Fibroblast of peridontal ligament (primary cell): ENCODE data around the gene CHST11.
"Not testable (repeated sequence)": the region's sequence is repeated elsewhere in the genome, so short reads cannot be mapped to it uniquely, and the experiment has no call there.

Experiments used
- DNase-seq: peaks from one replicate; pipeline ENCODE4 v3.0.0-alpha.2; 2010; ENCODE audit errors: extremely low read depth

CHST11 gene

DNA sequence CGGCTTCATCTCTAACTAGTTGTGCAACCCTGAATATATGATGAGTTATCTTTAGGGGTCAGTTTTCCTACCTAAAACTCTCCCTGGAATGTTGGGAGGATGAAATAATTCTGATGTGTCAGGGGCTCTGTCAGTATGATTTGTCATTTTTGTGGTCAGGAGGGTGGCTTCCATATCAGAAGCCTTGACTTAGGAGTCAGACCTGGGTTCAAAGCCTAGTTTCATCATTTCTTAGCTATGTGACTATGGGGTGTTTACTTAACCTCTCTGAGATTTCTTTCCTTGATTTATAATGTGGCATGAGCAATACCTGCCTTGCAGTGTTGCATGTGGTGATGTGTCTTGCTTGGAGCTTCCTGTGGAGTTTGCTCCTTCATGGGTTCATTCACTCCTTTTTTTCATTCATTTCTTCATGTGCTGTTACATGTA lies 146.8 kb downstream of the CHST11 start:
- no peak for DNase-seq

DNA sequence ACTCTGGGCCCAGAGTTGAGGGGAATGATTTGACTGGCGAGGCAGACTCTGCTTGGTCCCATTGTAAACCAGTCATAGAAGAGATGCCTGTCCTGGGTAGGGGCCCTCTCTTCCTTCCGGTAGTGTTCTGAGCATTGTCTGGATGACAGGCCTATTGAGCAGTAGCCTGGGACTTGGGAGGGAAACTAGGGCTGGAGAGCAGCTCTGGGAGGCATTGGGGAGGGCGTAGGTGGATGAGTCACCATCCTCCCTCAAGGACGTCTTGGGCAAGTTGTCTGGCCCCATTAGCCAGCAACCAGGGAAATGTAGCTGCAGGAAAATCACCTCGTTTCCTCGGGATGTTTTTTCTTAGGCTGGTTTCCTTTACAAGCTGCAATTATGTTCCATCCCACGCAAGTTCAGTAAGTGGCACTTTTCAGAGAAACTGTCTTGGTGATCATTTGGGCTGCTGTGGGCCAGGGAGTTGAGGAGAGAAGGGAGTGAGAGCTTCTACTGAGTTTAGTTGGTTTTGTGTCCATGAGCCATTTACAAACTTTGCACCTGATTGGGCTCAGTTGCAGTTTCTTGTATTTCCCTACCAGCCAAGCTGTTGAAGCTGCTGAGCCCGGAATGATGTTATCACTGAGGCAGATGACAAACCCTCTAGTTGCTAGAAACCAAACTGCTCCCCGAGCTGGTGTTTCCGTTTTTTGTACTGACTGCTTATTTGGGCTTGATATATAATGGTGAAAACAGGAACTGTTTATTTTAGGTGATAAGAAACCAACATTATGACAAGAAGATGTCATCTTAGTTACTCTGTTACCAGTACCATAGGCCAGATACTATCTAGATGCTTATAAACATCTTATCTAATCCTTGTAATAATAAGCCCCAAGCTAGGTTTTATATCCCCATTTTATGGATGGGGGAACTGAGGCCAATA lies 147.6 kb downstream of the CHST11 start:
- peak; percentile 92 for DNase-seq

DNA sequence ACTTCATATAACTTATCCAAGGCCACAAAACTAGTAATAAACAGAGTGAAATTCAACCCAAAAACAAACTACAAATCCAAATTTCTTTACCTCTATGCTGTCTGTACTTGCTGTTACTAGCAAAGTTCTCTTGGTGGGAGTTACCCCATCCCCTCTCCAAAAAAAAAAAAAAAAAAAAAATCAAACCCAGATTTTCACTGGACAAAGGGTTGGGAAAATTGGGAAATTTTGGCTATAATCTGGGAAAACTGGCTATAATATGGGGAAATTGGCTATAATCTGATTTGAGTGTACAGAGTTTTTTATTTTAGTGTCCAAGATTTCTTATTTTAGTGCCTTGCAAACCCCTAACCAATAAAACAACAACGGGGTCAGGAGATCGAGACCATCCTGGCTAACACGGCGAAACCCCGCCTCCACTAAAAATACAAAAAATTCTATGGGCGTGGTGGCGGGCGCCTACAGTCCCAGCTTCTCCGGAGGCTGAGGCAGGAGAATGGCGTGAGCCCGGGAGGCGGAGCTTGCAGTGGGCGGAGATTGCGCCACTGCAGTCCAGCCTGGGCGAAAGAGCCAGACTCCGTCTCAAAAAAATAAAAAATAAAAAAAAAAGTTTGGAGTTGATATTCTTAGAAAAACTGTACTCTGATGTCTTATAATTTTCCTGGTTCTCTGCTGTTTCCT lies 148.4 kb downstream of the CHST11 start:
- no peak for DNase-seq

DNA sequence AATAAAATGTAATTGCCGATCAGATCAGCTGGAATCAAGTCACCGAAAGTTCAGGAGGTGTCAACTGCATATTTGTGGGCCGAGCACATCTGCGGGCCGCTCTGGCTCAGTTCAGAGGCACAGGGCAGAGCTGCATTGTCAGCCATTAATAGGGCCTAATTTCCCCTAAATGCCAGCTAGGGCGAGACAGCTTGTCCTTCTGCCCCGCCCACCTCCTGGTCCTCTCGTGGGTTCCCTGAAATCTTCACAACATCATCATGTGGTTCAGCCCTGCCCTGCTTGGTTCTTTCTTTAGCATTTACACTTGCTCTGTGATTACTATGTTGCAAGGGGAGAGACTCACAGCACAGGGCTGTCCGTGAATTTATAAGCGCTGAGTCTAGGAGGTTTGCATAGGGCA lies 148.9 kb downstream of the CHST11 start:
- peak; percentile 70 for DNase-seq

DNA sequence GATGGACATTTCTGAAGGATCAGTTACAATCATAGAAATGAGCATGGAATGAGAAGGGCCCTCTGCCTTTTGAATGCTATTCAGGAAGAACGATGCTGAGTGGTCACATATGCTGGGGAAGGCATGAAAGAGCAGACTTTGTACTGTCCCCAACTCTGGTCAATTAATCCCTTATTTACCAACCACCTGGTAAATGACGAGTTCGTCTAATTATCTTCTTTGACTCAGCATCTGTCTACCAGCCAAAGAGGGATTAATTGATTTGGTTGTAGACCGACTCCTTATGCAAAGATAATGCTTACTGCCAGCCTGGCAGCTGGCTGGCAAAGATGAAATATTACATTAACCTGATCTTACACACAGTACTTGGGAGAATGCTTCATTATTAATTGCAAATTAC lies 152.2 kb downstream of the CHST11 start:
- no peak for DNase-seq

DNA sequence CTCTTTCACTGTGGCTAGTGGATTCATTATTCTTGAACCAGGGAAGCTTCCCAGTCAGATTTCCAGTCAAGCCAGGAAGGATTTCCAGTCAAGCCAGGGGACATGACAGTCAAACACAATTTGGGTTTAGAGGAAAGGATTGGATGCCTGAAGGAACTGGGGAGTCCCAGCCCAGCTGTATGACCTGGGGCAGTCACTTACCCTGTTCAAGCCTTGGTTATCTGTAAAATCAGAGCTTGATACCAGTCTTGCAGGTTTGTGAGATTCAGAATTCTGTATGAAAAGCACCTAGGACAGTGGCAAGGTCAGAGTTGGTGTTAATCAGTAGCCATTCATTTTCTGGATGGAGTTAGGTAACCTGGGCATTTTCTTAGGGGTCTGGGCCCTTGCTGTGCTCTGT lies 152.7 kb downstream of the CHST11 start:
- no peak for DNase-seq

DNA sequence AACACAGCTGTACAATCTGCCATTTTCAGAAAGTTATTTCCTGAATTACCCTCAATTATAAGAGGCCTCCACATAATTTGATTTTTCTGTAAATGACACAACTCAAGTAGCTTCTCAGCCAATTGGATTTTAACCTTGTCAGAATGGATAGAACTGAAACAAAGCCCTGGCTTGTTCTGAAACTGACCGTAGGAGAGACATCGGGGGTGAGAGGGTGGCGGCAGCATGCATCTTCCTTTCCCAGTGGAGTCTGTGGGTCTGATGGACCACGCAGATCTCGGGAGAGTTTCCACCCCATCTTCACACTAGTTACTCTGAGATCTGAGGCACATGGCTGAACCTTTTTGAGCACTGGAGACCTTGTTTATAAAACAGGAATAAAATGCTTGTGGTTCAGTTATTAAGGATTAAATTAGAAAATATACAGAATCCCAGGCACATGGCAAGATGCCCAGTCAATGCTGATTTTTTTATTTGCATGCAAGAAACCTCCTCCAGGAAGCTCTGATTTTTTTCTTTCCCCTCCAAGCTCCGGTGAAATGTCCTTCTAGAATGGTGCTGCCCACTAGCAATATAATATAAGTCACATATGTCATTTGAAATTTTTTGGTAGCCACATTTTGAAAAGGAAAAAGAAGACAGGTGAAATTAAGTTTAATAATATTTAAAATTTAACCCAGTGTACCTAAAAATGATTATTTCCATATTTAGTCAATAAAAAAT lies 153.9 kb downstream of the CHST11 start:
- DNase-seq: no peak

DNA sequence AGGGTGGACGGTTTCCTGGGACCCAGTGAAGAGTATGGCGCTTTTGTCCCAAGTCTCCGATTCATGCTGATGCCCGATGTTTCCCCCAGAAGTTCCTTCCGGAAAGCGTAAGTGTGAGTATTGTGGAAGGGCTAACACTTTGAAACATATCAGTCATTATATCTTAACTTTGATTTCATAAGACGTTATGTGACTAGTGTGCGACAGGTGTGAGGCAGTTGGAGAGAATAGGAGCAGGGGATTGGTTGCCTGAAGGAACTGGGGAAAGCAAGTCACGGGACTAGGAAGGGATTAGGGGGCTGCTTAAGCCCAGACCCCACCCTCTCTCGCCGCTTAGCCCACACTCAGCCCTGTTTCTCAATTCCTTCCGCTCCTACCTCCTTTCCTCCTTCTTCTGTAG lies 154.9 kb downstream of the CHST11 start:
- no peak for DNase-seq

DNA sequence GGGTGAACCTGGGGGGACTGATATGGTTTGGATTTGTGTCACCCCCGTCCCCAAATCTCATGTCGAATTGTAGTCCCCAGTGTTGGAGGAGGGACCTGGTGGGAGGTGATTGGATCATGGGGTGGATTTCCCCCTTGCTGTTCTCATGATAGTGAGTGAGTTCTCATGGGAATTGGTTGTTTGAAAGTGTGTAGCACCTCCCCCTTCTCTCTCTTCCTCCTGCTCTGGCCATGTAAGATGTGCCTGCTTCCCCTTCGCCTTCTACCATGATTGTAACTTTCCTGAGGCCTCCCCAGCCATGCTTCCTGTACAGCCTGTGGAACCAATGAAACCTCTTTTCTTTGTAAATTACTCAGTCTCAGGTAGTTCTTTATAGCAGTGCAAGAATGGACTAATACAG lies 156.6 kb downstream of the CHST11 start:
- not testable (repeated sequence) for DNase-seq

DNA sequence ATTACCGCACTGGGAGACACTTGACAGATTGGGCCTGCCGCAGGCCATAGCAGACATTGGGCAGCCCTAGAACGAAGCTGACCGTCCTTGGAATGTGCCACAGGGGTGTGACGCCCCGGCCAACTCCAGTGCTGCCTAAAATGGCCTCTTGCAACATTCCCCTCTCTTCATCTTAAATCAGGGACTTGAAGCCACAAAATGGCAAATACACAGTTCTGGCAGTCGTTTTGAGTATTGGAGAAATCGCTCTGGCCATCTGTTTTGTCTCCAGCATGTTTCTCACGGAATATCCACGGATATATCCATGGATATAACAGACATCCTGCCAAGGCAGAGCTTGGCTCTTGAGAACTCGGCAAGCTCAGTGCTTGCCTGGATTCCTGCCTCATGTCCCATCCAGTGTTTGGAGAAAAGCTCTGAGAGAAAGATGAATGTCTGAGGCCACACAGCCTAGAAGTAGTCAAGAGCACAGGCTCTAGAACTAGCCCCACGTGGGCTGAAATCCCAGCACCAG lies 158.4 kb downstream of the CHST11 start:
- peak; percentile 22 for DNase-seq

DNA sequence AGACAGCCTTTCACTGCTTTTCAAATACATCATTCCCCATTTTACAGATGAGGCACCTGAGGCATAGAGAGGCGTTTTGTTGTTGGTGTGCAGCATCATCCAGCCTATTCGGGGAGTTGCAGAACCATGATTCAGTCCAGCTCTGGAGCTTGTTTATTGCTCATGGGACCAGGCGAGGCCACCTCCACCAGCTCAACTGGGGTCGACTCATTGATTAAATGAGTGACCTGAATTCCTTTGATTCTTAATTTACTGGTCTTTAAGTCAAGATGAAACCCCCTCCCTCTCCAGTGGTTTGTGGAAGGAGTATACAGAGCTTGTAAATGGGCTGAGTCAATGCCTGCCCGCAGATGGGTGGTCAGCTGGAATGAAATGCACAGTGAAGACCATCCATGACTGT lies 161.9 kb downstream of the CHST11 start:
- DNase-seq: no peak

DNA sequence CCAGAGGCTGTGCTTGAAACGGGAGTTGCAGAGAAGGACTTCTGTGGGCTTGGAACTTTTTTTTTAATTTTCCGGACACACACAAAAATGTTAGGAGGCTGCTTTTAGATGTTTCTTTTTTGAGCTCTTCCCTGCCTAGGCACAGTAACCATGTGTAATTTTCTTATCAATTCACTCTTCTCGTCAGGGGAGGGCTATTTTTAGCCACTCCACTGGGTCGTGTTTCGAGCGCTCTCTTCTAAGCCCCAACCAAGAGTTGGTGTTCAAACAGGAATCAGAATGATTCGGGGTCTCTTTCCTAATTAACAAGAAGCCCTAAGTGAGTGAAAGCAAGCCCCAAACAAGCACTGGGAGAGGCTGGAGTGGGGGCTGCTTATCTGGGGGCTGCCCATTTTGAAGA lies 162.6 kb downstream of the CHST11 start:
- no peak for DNase-seq

DNA sequence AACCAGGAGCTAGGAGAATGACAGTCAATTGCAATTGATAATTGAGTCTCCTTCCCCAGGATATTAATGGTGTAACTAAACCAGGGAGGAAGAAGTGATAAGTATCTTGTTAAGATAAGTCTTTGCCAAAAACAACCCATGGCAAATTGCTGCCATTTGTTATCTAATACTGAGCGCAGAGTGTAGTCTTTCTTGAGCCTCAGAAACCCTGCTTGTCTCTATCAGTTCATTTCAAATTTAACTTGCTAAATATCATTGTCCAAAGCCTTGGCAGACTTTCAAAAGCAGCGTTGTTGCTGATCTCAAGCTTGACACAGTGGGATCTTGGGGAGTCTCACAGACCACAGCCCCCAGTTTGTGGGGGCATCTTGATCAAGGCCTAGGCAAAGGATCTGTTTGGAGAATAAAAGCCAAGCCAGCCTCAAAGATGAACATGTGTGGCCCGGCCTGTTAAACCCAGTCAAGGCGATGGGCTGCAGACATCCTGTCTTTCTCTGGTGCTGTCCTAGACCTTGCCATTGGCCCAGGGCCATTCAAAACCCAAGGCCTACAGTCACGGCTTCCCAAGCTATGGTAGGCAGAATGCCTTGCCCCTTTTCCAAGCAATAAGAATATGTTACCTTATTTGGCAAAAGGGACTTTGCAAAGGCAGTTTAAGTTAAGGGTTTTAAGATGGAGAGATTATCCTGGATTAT lies 164.2 kb downstream of the CHST11 start:
- no peak for DNase-seq

DNA sequence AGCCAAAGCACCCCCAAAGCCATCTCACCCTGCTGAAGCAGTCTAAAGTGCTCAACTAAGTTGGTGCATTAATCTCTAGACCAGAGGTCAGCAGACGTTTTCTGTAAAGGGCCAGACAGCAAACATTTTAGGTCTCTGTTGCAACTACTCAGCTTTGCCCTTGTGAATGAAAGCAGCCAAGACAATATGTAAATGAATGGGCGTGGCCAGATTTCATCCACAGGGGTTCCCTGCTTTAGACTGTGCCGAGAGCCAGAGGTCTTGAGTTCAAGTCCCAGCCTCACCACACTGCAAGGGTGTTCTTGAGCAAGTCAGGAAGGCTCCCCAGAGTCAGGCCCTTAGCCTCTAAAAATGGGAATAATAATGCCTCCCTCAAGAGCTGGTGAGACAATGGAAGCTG lies 166.2 kb downstream of the CHST11 start:
- DNase-seq: no peak

DNA sequence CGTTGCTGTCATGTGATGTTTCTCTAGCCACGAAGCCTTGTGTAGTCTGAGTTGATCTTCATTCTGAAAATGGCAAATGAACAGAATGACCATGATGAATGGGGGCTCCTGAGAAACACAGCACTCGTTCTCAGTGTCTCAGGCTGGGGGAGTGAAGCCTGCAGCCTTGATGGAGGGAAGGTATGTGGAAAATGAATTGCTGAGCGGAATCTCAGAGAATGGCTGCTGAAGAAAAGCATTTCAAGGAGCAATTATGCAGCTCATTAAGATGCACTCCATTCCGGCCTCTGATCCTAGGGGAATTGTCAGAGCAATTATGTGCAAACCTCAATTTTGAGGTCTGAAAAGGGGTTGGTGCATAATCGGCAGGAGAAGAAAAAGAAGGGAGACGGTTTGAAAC lies 167.1 kb downstream of the CHST11 start:
- DNase-seq: no peak

DNA sequence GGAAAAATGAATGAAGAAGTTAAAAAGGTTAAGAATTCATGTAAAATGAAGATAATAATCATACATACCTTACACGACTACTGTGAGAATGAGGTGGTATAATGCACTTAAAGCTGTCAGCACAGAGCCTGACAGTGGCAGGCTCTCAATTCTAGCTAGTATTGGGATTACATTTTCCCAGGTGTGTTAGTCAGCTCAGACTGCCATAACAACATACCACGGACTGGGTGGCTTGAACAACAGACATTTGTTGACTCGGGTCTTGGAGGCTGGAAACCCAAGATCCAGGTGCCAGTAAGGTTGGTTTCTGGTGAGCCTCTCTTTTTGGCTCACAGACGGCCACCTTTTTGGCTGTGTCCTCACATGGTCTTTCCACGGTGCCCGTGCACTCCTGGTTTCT lies 167.8 kb downstream of the CHST11 start:
- DNase-seq: no peak

DNA sequence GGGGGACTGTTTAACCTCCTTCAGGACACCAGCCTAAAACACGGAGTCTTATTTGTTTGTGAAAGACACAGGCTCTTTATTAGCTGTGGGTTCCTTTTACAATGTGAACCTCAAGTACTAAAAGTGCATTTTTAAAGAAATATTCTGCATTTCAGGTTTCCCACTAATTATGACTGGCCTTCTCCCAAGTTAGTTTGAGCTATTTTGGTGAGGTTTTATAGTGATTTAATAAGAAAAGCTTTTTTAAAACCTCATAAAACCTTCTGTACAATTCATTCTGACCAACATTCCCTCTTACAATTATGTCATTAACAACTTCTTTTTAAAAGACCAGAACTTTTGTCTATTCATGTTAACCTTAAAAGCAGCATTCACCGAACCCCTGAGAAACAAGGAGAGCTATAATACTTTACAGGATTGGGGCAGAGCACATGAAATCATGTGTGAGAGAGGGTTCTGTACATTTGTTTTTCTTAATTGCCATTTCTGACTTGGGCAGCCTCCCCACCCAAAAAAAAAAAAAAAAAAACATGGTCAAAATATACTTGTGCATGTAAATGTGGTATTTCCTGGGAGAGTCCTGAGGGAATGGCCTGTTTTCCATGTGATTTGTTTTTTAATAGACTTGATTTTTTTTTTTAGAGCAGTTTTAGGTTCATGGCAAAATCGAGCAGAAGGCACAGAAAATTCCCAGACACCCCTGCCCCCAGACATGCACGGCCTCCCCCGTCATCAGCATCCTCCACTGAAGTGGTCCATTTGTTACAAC lies 169.5 kb downstream of the CHST11 start:
- peak; percentile 17 for DNase-seq

DNA sequence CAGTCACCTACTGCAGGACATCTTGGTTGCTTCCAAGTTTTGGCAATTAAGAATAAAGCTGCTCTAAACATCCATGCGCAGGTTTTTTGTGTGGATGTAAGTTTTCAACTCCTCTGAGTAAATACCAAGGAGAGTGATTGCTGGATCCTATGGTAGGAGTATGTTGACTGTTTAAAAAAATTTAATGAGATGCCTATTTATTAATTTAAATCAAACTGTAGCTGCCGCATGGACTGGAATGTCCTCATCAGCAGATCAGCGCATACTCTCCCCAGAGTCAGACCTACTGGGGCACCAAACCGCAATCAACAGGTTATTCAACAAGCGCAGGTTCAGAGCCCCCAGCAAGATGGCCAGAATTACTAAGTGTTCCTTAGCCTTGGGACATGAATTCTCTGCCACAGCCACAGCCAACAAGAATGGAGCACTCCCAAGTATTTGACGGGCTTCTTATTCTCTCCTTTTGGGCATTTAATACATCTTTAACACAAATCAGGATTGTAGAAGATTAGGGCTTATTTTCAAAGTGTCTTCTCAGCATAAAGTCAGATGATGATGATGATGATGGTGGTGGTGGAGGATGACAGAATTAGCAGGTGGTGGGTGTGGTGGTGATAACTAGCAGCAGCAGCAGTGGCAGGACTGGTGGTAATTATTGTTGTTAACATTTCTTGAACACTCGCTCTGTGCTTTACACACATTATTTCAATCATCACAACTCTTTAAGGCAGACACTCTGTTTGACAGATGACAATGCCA lies 170.7 kb downstream of the CHST11 start:
- no peak for DNase-seq

DNA sequence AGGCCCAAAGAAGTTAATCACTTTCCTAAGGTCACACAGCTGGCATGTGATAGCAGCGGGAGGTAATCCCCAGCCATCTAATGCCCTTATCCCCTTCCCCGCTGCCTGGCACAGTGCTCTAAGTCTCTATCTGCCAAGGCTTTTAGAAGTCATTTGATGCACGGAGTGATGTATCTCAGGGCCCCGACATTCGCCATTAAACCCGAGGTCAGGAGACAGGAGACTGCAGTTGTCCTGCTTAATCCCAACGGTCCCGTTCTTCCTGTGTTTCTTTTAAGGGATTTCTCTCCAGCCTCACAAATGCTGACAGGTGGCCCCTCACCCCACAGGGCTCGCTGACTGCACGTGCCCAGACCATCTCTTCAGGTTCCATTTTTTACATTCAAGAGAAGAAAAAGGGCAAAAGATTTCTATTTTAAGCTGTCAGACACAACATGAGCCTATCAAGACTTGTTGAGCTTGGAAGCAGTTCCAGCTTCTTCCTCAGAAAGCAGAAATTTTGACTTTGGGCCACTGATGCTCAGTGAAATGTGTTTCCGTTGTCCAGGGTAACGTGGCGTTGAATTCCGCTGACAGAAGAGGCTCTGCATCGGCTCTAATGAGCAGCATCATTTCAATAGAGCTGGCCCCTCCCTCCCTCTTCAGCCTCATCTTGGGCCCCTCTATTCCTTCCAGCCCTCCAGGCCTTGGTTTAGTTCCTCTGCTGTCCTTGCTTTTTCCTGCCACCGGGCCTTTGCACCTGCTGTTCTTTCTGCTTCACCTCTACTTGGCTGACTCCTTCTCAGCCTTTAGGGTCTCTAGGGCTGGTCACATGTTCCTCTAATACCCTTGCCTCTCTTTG lies 171.5 kb downstream of the CHST11 start:
- no peak for DNase-seq
